Activated CD8-positive, alpha-beta memory T cell treated with anti-CD3 and anti-CD28 coated beads, Interleukin-2, amount 50 U/mL, for 1 hour (primary cell): ENCODE data around the gene ZBTB42.

Experiments used
- DNase-seq: peaks from one replicate; pipeline ENCODE4 v3.0.0-alpha.2; 2020; ENCODE audit errors: extremely low read depth

The ZBTB42 gene

GRCh38 chr14:104769324-104770071 lies 31.4 kb upstream of the ZBTB42 start:
- DNase-seq, result no peak

- no peak for DNase-seq
Observed at GRCh38 chr14:104770072-104770579, 30.8 kb upstream of the ZBTB42 start.

- no peak for DNase-seq
Observed at GRCh38 chr14:104770851-104771272, 30.0 kb upstream of the ZBTB42 start.

- no peak for DNase-seq
Observed at GRCh38 chr14:104771374-104771773, 29.5 kb upstream of the ZBTB42 start.

GRCh38 chr14:104771918-104772706 lies 28.8 kb upstream of the ZBTB42 start:
- no peak for DNase-seq

- DNase-seq, result no peak
Observed at GRCh38 chr14:104772707-104773504, 28.0 kb upstream of the ZBTB42 start.

- no peak for DNase-seq
Observed at GRCh38 chr14:104773505-104774452, 27.1 kb upstream of the ZBTB42 start.

- DNase-seq, result no peak
Observed at GRCh38 chr14:104774453-104775072, 26.3 kb upstream of the ZBTB42 start.

- DNase-seq, result no peak
Observed at GRCh38 chr14:104775073-104775489, 25.8 kb upstream of the ZBTB42 start.

GRCh38 chr14:104776481-104776880 lies 24.4 kb upstream of the ZBTB42 start:
- no peak for DNase-seq

GRCh38 chr14:104776961-104777807 lies 23.7 kb upstream of the ZBTB42 start:
- DNase-seq, result no peak

- DNase-seq, result no peak
Observed at GRCh38 chr14:104777808-104778249, 23.1 kb upstream of the ZBTB42 start.

GRCh38 chr14:104778694-104779331 lies 22.1 kb upstream of the ZBTB42 start:
- no peak for DNase-seq

GRCh38 chr14:104779776-104780512 lies 21.0 kb upstream of the ZBTB42 start:
- no peak for DNase-seq

GRCh38 chr14:104780513-104781030 lies 20.3 kb upstream of the ZBTB42 start:
- DNase-seq, result no peak

GRCh38 chr14:104781271-104782077 lies 19.4 kb upstream of the ZBTB42 start:
- DNase-seq, result no peak
